Effector memory CD8-positive, alpha-beta T cell (primary cell): ENCODE data around the gene UVRAG.

ENCODE experiments used
- ATAC-seq: fragments of 150-1000 bp; cut with Tn5 transposase; replicated peaks from 2 replicates; pipeline ENCODE4 v1.10.0; 2021; ENCODE audit warnings: mild to moderate bottlenecking, moderate library complexity
- DNase-seq, 3 experiments: peaks; one replicate each; pipeline ENCODE4 v3.0.0; 2021
- H3K27ac Mint-ChIP-seq, 2 donors: one replicate each; pipeline ENCODE4 v1.8.0; 2022; ENCODE audit warnings: mild to moderate bottlenecking in 2 of 2, mixed read lengths in 2 of 2, moderate library complexity in 2 of 2
- H3K27me3 Mint-ChIP-seq, 2 donors: one replicate each; pipeline ENCODE4 v1.8.0; 2022; ENCODE audit warnings: mixed read lengths in 2 of 2
- H3K36me3 Mint-ChIP-seq: one replicate; pipeline ENCODE4 v1.8.0; 2022; ENCODE audit warnings: mild to moderate bottlenecking, moderate library complexity, mixed read lengths; ENCODE audit not compliant: insufficient read depth
- H3K4me1 Mint-ChIP-seq, 2 donors: one replicate each; pipeline ENCODE4 v1.8.0; 2022; ENCODE audit warnings: low read depth in 2 of 2, mixed read lengths in 2 of 2
- H3K4me3 Mint-ChIP-seq, 2 donors: one replicate each; pipeline ENCODE4 v1.8.0; 2022; ENCODE audit warnings: mild to moderate bottlenecking in 2 of 2, mixed read lengths in 2 of 2, moderate library complexity in 2 of 2
- H3K9me3 Mint-ChIP-seq, 2 donors: one replicate each; pipeline ENCODE4 v1.8.0; 2022; ENCODE audit warnings: mixed read lengths in 2 of 2

The UVRAG gene

DNA sequence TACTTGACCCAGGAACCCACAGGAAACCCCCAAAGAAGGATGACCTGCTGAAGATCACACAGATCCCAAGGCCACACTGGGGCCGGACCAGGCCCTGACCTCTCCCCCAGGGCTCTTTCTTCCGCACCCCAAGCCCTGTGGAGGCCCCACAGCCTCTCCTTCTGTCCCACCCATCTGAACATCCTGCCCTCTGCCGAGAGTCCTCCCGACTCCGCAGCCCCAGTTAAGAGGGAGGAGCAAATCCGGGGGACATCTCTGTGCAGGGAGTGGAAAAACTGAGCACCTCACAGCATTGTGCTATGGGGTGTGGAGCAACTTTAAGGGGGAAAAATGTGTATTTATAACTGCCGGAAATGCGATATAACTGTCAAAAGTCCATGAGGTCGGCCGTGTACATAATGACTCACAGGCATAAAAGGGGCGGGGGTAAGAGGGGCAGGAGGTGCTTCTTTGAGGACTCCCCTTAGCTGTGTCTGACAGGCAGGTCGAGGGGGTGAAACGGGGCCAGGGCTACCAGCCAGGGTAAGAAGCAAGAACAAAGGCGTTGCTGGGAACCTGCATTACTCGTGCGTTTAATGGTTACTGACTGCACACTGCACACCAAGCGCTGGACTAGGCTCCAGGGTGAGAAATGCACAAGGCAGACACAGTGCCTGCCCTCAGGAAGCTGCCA lies 334.1 kb downstream of the UVRAG start:
- H3K4me3 Mint-ChIP-seq: no peak overlapping the region
- no peaks in the 10 kb centered on the region for H3K27me3 Mint-ChIP-seq
- peak overlapping the region; percentile 38 to 42 for H3K27ac Mint-ChIP-seq
- no peaks in the 10 kb centered on the region for H3K9me3 Mint-ChIP-seq
- ATAC-seq (no peak), DNase-seq (no peak)
- peaks cover 5% of the 10 kb centered on the region for H3K36me3 Mint-ChIP-seq
- peaks cover 28% of the 10 kb centered on the region in 2 donors for H3K4me1 Mint-ChIP-seq

GRCh38 chr11:76149713-76150112 lies 334.7 kb downstream of the UVRAG start:
- DNase-seq: no peak
- Mint-ChIP-seq H3K27me3 (no peaks in the 10 kb centered on the region), H3K9me3 (no peaks in the 10 kb centered on the region), H3K36me3 (peaks cover 5% of the 10 kb centered on the region), H3K27ac (peak overlapping the region; percentile 42 to 74), H3K4me3 (no peak overlapping the region), H3K4me1 (peaks cover 28 to 32% of the 10 kb centered on the region in 2 donors)
- ATAC-seq: no peak

DNA sequence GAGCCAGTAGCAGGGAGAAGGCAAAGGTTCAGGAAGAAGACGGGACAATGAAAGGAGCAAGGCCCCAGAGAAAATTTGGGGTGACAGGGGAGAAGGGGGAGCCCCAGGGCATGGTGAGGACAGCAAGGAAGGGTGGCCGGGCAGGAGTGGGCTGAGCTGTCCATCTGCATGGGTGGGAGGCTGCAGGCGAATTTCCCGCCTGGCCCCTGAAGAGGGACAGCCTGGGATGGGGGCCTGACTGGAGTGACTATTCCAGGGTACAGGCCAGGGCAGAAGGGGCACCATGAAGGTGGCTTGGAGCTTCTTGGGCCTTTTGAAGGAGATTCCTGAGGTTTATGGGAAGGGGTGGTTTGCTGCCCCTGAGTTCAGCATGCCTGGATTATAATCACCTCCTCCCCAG lies 335.1 kb downstream of the UVRAG start:
- peak overlapping the region; percentile 42 to 74 for H3K27ac Mint-ChIP-seq
- no peak overlapping the region for H3K4me3 Mint-ChIP-seq
- peaks cover 5% of the 10 kb centered on the region for H3K36me3 Mint-ChIP-seq
- no peaks in the 10 kb centered on the region for H3K9me3 Mint-ChIP-seq
- H3K27me3 Mint-ChIP-seq: no peaks in the 10 kb centered on the region
- peaks cover 28 to 32% of the 10 kb centered on the region in 2 donors for H3K4me1 Mint-ChIP-seq
- no peak for DNase-seq
- no peak for ATAC-seq

DNA sequence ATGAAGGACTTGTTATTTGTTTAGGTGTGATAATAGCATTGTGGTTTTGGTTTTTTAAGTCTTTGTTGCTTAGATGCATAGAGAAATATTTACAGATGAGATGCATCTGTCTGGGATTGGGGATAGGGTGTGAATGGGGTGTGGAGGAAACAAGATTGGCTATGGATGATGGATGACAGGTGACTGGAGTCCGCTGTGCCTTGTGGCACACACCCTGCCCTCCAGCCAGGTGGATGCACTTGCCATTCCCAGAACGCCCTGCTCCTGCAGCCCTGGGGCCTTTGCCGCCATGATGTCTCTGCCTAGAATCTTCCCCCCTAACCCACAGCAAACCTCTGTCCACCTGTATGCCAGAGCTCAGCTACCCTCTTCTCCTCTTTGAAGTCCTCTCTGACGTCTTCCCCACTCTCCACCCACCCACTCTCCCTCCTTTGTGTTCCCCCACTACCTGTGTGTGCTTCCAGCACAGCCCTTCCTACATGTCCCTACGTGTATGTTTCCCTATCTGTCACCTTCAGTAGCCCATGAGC lies 336.6 kb downstream of the UVRAG start:
- no peak for DNase-seq
- no peaks in the 10 kb centered on the region for H3K36me3 Mint-ChIP-seq
- no peaks in the 10 kb centered on the region for H3K9me3 Mint-ChIP-seq
- peaks cover 28 to 32% of the 10 kb centered on the region in 2 donors for H3K4me1 Mint-ChIP-seq
- no peak for ATAC-seq
- peak overlapping the region; percentile 77 to 84 for H3K4me3 Mint-ChIP-seq
- no peaks in the 10 kb centered on the region for H3K27me3 Mint-ChIP-seq
- H3K27ac Mint-ChIP-seq: peak overlapping the region; percentile 86

DNA sequence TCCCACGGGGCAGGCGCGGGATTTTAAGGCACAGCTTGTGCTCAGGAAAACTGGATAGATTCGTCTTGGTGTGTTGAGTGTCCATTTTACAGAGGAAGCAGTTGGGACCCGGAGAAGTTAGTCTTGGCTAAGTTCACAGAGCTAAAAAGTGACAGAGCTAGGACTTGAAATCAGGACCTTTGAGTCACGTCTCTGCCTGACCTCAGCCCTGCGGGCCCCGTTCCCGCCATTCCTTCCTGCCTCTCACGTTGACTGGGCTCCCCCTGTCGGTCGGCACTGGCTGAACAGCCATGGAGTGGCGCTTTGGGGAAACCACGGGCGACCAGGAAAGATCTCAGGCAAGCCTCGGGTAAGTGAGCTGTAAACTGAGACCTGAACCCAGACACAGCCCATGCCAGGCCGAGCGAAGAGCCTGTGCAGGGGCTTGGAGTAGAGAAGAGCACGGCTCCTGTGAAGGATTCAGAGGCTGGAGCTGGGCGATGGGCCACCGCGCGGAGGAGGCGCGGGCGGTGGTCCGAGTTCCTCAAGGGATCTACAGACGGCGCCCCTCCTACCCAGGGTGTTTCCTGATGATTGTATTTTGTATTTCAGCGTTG lies 337.2 kb downstream of the UVRAG start:
- H3K4me1 Mint-ChIP-seq: peaks cover 28 to 32% of the 10 kb centered on the region in 2 donors
- H3K36me3 Mint-ChIP-seq: no peaks in the 10 kb centered on the region
- no peaks in the 10 kb centered on the region for H3K27me3 Mint-ChIP-seq
- ATAC-seq: peak; percentile 77
- peak; percentile 74 to 75 (median 75) for DNase-seq
- no peaks in the 10 kb centered on the region for H3K9me3 Mint-ChIP-seq
- peak overlapping the region; percentile 86 for H3K27ac Mint-ChIP-seq
- H3K4me3 Mint-ChIP-seq: peak overlapping the region; percentile 77 to 84

DNA sequence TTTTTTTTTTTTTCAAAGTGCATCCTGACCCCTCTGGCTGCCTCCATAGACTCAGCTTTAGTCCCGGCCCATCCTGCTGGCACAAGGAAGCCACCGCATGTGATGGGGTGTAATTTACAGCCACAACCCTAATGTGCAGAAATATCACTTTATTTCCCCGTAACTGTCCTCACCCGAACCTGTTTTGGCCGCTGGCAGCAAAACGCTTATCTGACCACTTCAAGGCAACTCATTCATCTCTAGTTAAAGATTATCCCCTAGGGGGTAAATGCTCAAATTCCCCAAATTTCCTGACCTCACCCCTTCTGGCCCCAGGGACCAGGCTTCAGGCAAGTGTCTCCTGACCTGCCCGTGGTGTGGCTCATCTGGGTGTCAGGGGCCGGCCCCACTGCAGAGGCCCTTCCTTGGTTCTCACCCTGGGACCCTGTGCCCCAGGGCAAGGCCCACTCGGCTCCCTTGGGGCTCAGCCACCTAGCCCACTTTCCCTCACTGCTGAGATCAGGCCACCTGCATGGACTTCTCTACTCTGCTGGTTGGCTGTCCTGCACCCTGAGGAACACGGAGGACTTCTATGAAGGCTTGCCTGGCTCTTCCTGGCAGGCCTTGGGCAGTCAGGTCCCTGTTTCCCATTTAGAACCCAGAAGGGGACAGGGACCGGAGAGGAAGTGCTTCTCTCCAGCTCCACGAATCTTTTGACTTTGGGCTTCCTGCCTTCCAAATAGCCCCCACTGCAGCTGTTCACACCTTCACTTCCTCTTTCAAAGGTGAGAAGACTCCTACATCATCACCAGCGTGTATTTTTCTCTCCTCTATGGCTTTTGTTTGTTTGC lies 337.9 kb downstream of the UVRAG start:
- peak overlapping the region; percentile 86 for H3K27ac Mint-ChIP-seq
- H3K27me3 Mint-ChIP-seq: no peaks in the 10 kb centered on the region

GRCh38 chr11:76153571-76153923 lies 338.5 kb downstream of the UVRAG start:
- no peaks in the 10 kb centered on the region for H3K9me3 Mint-ChIP-seq
- H3K4me3 Mint-ChIP-seq: peak overlapping the region; percentile 77 to 84
- DNase-seq (no peak), ATAC-seq (no peak)
- peaks cover 28 to 32% of the 10 kb centered on the region in 2 donors for H3K4me1 Mint-ChIP-seq
- no peaks in the 10 kb centered on the region for H3K36me3 Mint-ChIP-seq
- peak overlapping the region; percentile 86 for H3K27ac Mint-ChIP-seq
- H3K27me3 Mint-ChIP-seq: no peaks in the 10 kb centered on the region

More for the DNA sequence above, 337.9 kb downstream of the UVRAG start:
- ATAC-seq (peak; percentile 81), DNase-seq (peak; percentile 29 to 35 (median 32))
- Mint-ChIP-seq H3K4me1 (peaks cover 28 to 32% of the 10 kb centered on the region in 2 donors), H3K9me3 (no peaks in the 10 kb centered on the region), H3K4me3 (peak overlapping the region; percentile 77 to 84), H3K36me3 (no peaks in the 10 kb centered on the region)

- Mint-ChIP-seq H3K4me3 (no peak overlapping the region), H3K36me3 (no peaks in the 10 kb centered on the region), H3K27ac (no peak overlapping the region), H3K4me1 (peaks cover 28 to 32% of the 10 kb centered on the region in 2 donors), H3K9me3 (no peaks in the 10 kb centered on the region), H3K27me3 (no peaks in the 10 kb centered on the region)
- ATAC-seq (no peak), DNase-seq (no peak)
These were observed 340.7 kb downstream of the UVRAG start for GRCh38 chr11:76155500-76156227.

GRCh38 chr11:76156971-76157427 lies 342.0 kb downstream of the UVRAG start:
- Mint-ChIP-seq H3K36me3 (no peaks in the 10 kb centered on the region), H3K9me3 (no peaks in the 10 kb centered on the region), H3K4me1 (peaks cover 18 to 24% of the 10 kb centered on the region in 2 donors), H3K27ac (no peak overlapping the region), H3K27me3 (no peaks in the 10 kb centered on the region), H3K4me3 (no peak overlapping the region)
- no peak for ATAC-seq
- no peak for DNase-seq

DNA sequence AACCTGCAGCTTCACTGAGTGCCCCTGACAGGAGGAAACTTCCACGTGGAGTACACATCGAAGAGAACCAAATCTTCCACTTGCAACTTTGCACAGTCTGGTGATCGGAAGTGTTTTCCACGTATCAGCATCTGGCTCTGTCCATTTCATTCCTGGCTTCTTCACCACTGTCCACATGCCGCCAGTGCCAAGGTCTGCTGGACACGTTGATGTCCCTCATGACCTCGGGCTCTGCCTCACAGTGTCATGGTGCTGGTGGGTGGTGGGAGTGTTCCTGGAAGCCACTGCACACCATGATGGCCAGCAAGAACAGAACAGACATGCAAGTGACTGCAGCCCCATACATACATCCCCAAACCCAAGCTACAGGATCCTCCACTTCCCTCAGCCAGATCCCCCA lies 342.9 kb downstream of the UVRAG start:
- H3K27ac Mint-ChIP-seq: no peak overlapping the region
- peaks cover 11 to 16% of the 10 kb centered on the region in 2 donors for H3K4me1 Mint-ChIP-seq
- no peaks in the 10 kb centered on the region for H3K27me3 Mint-ChIP-seq
- ATAC-seq: no peak
- no peak overlapping the region for H3K4me3 Mint-ChIP-seq
- no peak for DNase-seq
- no peaks in the 10 kb centered on the region for H3K36me3 Mint-ChIP-seq
- H3K9me3 Mint-ChIP-seq: no peaks in the 10 kb centered on the region

DNA sequence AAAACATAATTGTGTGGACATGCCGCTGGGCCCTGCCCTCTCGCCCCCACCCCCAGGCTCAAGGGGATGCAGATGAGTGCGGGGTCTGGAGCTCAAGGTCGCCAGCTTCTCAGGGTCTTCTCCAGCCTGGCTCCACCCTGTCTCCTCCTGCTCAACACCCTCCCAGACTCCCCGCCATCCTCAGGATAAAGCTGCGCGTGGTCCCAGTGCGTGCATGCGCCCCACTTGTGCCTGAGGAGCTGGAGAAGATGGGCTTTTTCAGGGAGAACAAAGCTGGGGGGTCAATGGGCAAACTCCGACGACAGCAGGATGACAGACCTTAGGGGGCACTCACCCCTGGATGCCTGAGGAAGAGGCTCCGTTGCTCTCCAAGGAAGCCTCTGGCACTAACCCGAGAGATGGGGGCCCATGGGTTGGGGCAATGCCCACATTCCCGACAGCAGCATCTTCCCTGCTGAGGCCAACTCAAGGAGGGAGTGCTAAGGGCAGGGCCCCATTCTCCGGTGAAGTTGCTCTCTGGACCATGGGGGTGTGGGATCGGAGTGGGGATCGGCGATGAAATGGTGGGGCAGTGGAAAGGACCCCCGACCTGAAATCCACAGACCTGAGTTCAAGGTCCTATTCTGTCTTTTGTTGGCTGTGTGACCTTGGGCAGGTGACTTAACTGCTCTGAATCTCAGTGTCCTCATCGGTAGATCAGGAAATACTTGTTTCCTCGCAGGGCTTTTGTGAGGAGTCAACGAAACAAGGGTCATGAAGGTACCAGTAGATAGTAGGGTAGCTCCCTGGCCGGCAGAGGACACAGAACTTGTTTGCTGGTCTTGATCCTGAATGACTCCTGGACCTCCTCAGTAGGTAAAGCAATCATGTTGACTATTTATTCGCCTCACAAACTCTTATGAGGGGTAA lies 343.6 kb downstream of the UVRAG start:
- no peaks in the 10 kb centered on the region for H3K36me3 Mint-ChIP-seq
- ATAC-seq: no peak
- H3K27me3 Mint-ChIP-seq: peaks cover 0 to 1% of the 10 kb centered on the region in 2 donors
- no peak overlapping the region for H3K4me3 Mint-ChIP-seq
- peaks cover 4 to 8% of the 10 kb centered on the region in 2 donors for H3K4me1 Mint-ChIP-seq
- no peaks in the 10 kb centered on the region for H3K9me3 Mint-ChIP-seq
- H3K27ac Mint-ChIP-seq: no peak overlapping the region
- DNase-seq: no peak

DNA sequence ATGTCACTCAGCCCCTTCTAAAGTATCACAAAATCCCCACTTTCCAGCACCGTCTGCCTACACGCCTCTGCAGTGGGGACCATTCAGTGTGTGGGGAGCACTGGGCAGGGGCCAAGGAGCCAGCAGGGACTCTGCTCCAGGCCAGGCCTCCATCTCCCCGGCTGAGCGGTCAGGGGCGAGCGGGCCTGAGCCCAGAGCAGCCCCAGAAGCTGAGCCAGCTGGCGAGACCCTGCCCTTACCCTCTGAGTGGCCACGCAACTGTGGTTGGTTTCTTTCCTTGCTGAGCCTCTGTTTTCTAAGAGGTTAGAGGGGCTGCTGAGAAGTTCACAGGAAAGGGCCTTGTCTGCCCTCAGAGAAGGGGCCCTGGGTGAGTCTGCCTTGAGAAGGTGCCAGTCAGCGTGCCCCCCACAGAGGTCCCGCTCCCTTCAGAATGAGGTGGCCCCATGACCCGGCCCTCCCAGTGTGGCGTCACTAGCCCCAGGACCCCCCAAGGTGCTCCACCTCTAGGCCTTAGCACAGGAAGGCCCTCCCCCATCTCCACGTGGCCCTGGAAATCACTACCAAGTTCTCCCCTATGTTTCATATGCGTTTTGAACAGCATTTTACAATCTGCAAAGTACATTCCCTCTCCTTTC lies 344.4 kb downstream of the UVRAG start:
- no peak for DNase-seq
- no peaks in the 10 kb centered on the region for H3K36me3 Mint-ChIP-seq

More for the DNA sequence above, 344.4 kb downstream of the UVRAG start:
- Mint-ChIP-seq H3K27ac (peak overlapping the region in 1 of 2 donors; percentile 49), H3K27me3 (peaks cover 0 to 6% of the 10 kb centered on the region in 2 donors), H3K9me3 (no peaks in the 10 kb centered on the region), H3K4me1 (peaks cover 0 to 2% of the 10 kb centered on the region in 2 donors), H3K4me3 (no peak overlapping the region)
- no peak for ATAC-seq
